ENCODE data around the gene ATP1A2.

- no peak for TF ChIP-seq CTCF (IDR thresholded peaks at IDR 0.05; ENCODE audit: low read length)
- TF ChIP-seq EZH2 (IDR thresholded peaks at IDR 0.05; ENCODE audit: borderline replicate concordance, low read length) = no peak
Measured at GRCh38 chr1:160177231-160177630, 61.7 kb downstream of the ATP1A2 start.
